Lung (tissue), 12 donors: ENCODE results near the gene IRX2. TPM values are rescaled to one million over a fixed set of nuclear protein-coding genes. Genes with fewer than 3 reads are reported as not detected.

Source experiments
- ATAC-seq: fragments of 200-7000 bp; cut with Tn5 transposase; one replicate; pipeline ENCODE4 v1.9.1; 2020; ENCODE audit warnings: moderate number of reproducible peaks; ENCODE audit not compliant: insufficient read depth, low FRiP score
- DNase-seq, 3 donors: peaks; one replicate each; pipeline ENCODE4 v3.0.0-alpha.2; 2013 to 2017
- H3K27ac ChIP-seq, 2 donors: one replicate each; pipeline ENCODE4 v1.5.1; 2013; ENCODE audit warnings: mild to moderate bottlenecking in 2 of 2, moderate library complexity in 2 of 2, control low read depth in 1 of 2, inconsistent platforms in 1 of 2, low read depth in 1 of 2, low read length in 1 of 2
- H3K27me3 ChIP-seq, 3 donors: one replicate each; pipeline ENCODE4 v1.5.1; 2013; ENCODE audit warnings: low read length in 2 of 3; ENCODE audit not compliant: control insufficient read depth in 3 of 3, insufficient read depth in 3 of 3
- H3K36me3 ChIP-seq, 4 donors: one replicate each; pipeline ENCODE4 v1.5.1; 2013; ENCODE audit warnings: low read length in 4 of 4, mild to moderate bottlenecking in 1 of 4, moderate library complexity in 1 of 4; ENCODE audit not compliant: control insufficient read depth in 4 of 4, insufficient read depth in 4 of 4
- H3K4me1 ChIP-seq, 5 donors: one replicate each; pipeline ENCODE4 v1.5.1; 2013; ENCODE audit warnings: low read length in 5 of 5, mild to moderate bottlenecking in 2 of 5, moderate library complexity in 1 of 5; ENCODE audit not compliant: control insufficient read depth in 5 of 5, insufficient read depth in 5 of 5
- H3K4me3 ChIP-seq: one replicate; pipeline ENCODE4 v1.5.1; 2013; ENCODE audit warnings: mild to moderate bottlenecking, control low read depth, moderate library complexity
- H3K9ac ChIP-seq, 2 donors: one replicate each; pipeline ENCODE4 v1.5.1; 2013; ENCODE audit warnings: low read length in 2 of 2, control low read depth in 1 of 2; ENCODE audit not compliant: insufficient read depth in 1 of 2
- H3K9me3 ChIP-seq, 4 donors: one replicate each; pipeline ENCODE4 v1.5.1; 2013; ENCODE audit warnings: low read length in 3 of 4, mild to moderate bottlenecking in 1 of 4, moderate library complexity in 1 of 4; ENCODE audit not compliant: control insufficient read depth in 4 of 4, insufficient read depth in 3 of 4
- CTCF ChIP-seq: IDR thresholded peaks from 2 replicates; pipeline ENCODE4 v1.5.1; 2012; ENCODE audit warnings: mild to moderate bottlenecking; ENCODE audit errors: control extremely low read depth, extremely low read depth
- WGBS, 2 donors: extraction: QIAGEN DNeasy Blood & Tissue Kit; methylation state at CpG; one replicate each; pipeline ENCODE4 v1.1.7; 2013; 5-methylcytosine and 5-hydroxymethylcytosine counted together
- polyA plus RNA-seq, 2 donors: library from polyadenylated mRNA; stranded (reverse); fragments of 200-250 nt; gene quantifications; one replicate each; pipeline ENCODE4 v1.2.1, GENCODE V29; 2013
- total RNA-seq, 2 donors: library from RNA; depleted of rRNA in 1 of 2; stranded (reverse); fragments of >200 nt in 1 of 2; gene quantifications; one replicate each; pipeline ENCODE4 v1.2.1, GENCODE V29; 2014 to 2021
- donor health status: control.
- donor health status: control.
- donor health status: Bipolar disorder and iron deficiency.
- donor health status: healthy.
- donor health status: DM: yes; HTN: yes; CAD: no.

The IRX2 gene
- total and polyA plus RNA-seq, 4 donors = 11.5 to 64.5 (median 45.4) TPM

GRCh38 chr5:2797160-2797559 lies 45.7 kb upstream of the IRX2 start:
- ATAC-seq = no peak
- TF ChIP-seq CTCF = no peak
- H3K4me1 ChIP-seq = peaks cover 0 to 10% (median 0%) of the 10 kb centered on the region in 5 donors
- peaks cover 0 to 2% (median 0%) of the 10 kb centered on the region in 3 donors for H3K27me3 ChIP-seq
- peaks cover 0 to 4% (median 0%) of the 10 kb centered on the region in 4 donors for H3K9me3 ChIP-seq
- 65 to 68% methylated on average over 3 of the region's 3 CpGs for WGBS, 2 donors
- no peak overlapping the region for H3K27ac ChIP-seq
- no peaks in the 10 kb centered on the region for H3K36me3 ChIP-seq
- DNase-seq = no peak
- H3K4me3 ChIP-seq = no peak overlapping the region
- no peak overlapping the region for H3K9ac ChIP-seq

- Histone ChIP-seq H3K4me1 (peaks cover 0 to 8% (median 0%) of the 10 kb centered on the region in 5 donors), H3K27ac (no peak overlapping the region), H3K4me3 (no peak overlapping the region), H3K9me3 (peaks cover 0 to 8% (median 2%) of the 10 kb centered on the region in 4 donors), H3K9ac (no peak overlapping the region), H3K36me3 (no peaks in the 10 kb centered on the region), H3K27me3 (no peaks in the 10 kb centered on the region)
- no peak for ATAC-seq
- no peak for DNase-seq
- no peak for TF ChIP-seq CTCF
- WGBS, 2 donors = 65 to 67% methylated on average over 3 of the region's 3 CpGs
Observed at GRCh38 chr5:2783223-2783622, 31.7 kb upstream of the IRX2 start.

- H3K36me3 ChIP-seq = no peaks in the 10 kb centered on the region
- DNase-seq = no peak
- no peak for TF ChIP-seq CTCF
- WGBS, 2 donors = 68 to 74% methylated on average over 3 of the region's 3 CpGs
- no peak overlapping the region for H3K9ac ChIP-seq
- peaks cover 0 to 8% (median 2%) of the 10 kb centered on the region in 4 donors for H3K9me3 ChIP-seq
- no peaks in the 10 kb centered on the region for H3K27me3 ChIP-seq
- H3K27ac ChIP-seq = no peak overlapping the region
- H3K4me3 ChIP-seq = no peak overlapping the region
- peaks cover 0 to 8% (median 0%) of the 10 kb centered on the region in 5 donors for H3K4me1 ChIP-seq
- no peak for ATAC-seq
Observed at GRCh38 chr5:2782658-2783057, 31.2 kb upstream of the IRX2 start.
